ENCODE results near the gene CTDP1. TPM values are rescaled to one million over a fixed set of nuclear protein-coding genes. Genes with fewer than 3 reads are reported as not detected.

Gene CTDP1
- total RNA-seq, 1 experiment from 2014 or later = 22.5 TPM

GRCh38 chr18:79727211-79727610 lies 47.6 kb downstream of the CTDP1 start:
- Histone ChIP-seq H3K9me3 (ENCODE audit: low read depth, low read length, poor library complexity, severe bottlenecking) (peaks cover 10% of the 10 kb centered on the region), H3K27me3 (replicated peaks; ENCODE audit: insufficient read depth, low read depth, low read length, poor library complexity) (no peaks in the 10 kb centered on the region), H3K4me1 (ENCODE audit: insufficient read depth, low read length, poor library complexity, severe bottlenecking) (no peaks in the 10 kb centered on the region), H3K27ac (ENCODE audit: low read depth, low read length, poor library complexity, severe bottlenecking) (no peak overlapping the region), H3K4me3 (ENCODE audit: low read depth, low read length, poor library complexity, severe bottlenecking) (no peak overlapping the region), H3K36me3 (ENCODE audit: insufficient read depth, low read length, poor library complexity, severe bottlenecking) (peaks cover 27% of the 10 kb centered on the region)
- TF ChIP-seq EZH2 (IDR thresholded peaks at IDR 0.05; ENCODE audit: borderline replicate concordance, low read depth, low read length, poor library complexity, severe bottlenecking) = no peak
- TF ChIP-seq CTCF (conservative IDR thresholded peaks at IDR 0.05; ENCODE audit: low read depth, low read length) = no peak
- no peak for DNase-seq (ENCODE audit: low spot score)
- ChIA-PET POLR2A (ENCODE audit: low non-redundant PET) (no interaction called here), CTCF (no interaction called here)
- BruUV-seq (replicated peaks) = no TSS peak
- intact Hi-C loops (cut with micrococcal nuclease; ENCODE audit: unreplicated experiment) = no loop called here

- CTCF ChIA-PET = no interaction called here
- BruUV-seq (replicated peaks) = no TSS peak
- Histone ChIP-seq H3K4me3 (ENCODE audit: low read depth, low read length, poor library complexity, severe bottlenecking) (no peak overlapping the region), H3K27me3 (replicated peaks; ENCODE audit: insufficient read depth, low read depth, low read length, poor library complexity) (no peaks in the 10 kb centered on the region), H3K4me1 (ENCODE audit: insufficient read depth, low read length, poor library complexity, severe bottlenecking) (no peaks in the 10 kb centered on the region), H3K27ac (ENCODE audit: low read depth, low read length, poor library complexity, severe bottlenecking) (no peak overlapping the region), H3K36me3 (ENCODE audit: insufficient read depth, low read length, poor library complexity, severe bottlenecking) (peaks cover 31% of the 10 kb centered on the region), H3K9me3 (ENCODE audit: low read depth, low read length, poor library complexity, severe bottlenecking) (peaks cover 11% of the 10 kb centered on the region)
- no peak for DNase-seq (ENCODE audit: low spot score)
- intact Hi-C loops (cut with micrococcal nuclease; ENCODE audit: unreplicated experiment) = no loop called here
- POLR2A ChIA-PET (ENCODE audit: low non-redundant PET) = no interaction called here
- no peak for TF ChIP-seq CTCF (conservative IDR thresholded peaks at IDR 0.05; ENCODE audit: low read depth, low read length)
- TF ChIP-seq EZH2 (IDR thresholded peaks at IDR 0.05; ENCODE audit: borderline replicate concordance, low read depth, low read length, poor library complexity, severe bottlenecking) = no peak
These were observed 49.5 kb downstream of the CTDP1 start for GRCh38 chr18:79728931-79729586.

- DNase-seq (ENCODE audit: low spot score) = no peak
- no peak overlapping the region for H3K27ac ChIP-seq (ENCODE audit: low read depth, low read length, poor library complexity, severe bottlenecking)
- BruUV-seq (replicated peaks) = no TSS peak
- intact Hi-C loops (cut with micrococcal nuclease; ENCODE audit: unreplicated experiment) = no loop called here
- H3K9me3 ChIP-seq (ENCODE audit: low read depth, low read length, poor library complexity, severe bottlenecking) = peaks cover 11% of the 10 kb centered on the region
- no peak for TF ChIP-seq CTCF (conservative IDR thresholded peaks at IDR 0.05; ENCODE audit: low read depth, low read length)
- TF ChIP-seq EZH2 (IDR thresholded peaks at IDR 0.05; ENCODE audit: borderline replicate concordance, low read depth, low read length, poor library complexity, severe bottlenecking) = no peak
- peaks cover 29% of the 10 kb centered on the region for H3K36me3 ChIP-seq (ENCODE audit: insufficient read depth, low read length, poor library complexity, severe bottlenecking)
- H3K4me1 ChIP-seq (ENCODE audit: insufficient read depth, low read length, poor library complexity, severe bottlenecking) = no peaks in the 10 kb centered on the region
- POLR2A ChIA-PET (ENCODE audit: low non-redundant PET) = no interaction called here
- H3K4me3 ChIP-seq (ENCODE audit: low read depth, low read length, poor library complexity, severe bottlenecking) = no peak overlapping the region
- CTCF ChIA-PET = no interaction called here
- H3K27me3 ChIP-seq (replicated peaks; ENCODE audit: insufficient read depth, low read depth, low read length, poor library complexity) = no peaks in the 10 kb centered on the region
These were observed 50.0 kb downstream of the CTDP1 start for GRCh38 chr18:79729611-79730010.

Measured in A673 (cell line).